Measurements from ENCODE around the gene CDH10. TPM values are rescaled to one million over a fixed set of nuclear protein-coding genes. Genes with fewer than 3 reads are reported as not detected.

The CDH10 gene
- total RNA-seq (2022; extraction: Qiagen RNA extraction), result 0.09 to 0.20 TPM (median 0.14 TPM) in 5 replicates

GRCh38 chr5:24644761-24645160, at the start of gene CDH10:
TSS of gene CDH10 (minus strand) at chr5:24644978. CDS start at chr5:24593490, 51,488 bp downstream.

All from A549 treated with Hydrocortisone at 1 μM for 4 hours (cell line).